Endothelial cell of umbilical vein (primary cell): ENCODE data around the gene SLC29A3.

Experiments
- EZH2 ChIP-seq: IDR thresholded peaks from 2 replicates; pipeline ENCODE4 v1.6.1; 2012; ENCODE audit warnings: borderline replicate concordance, low read depth, mild to moderate bottlenecking, moderate library complexity, low read length, inconsistent platforms; ENCODE audit not compliant: severe bottlenecking
- POLR2A ChIP-seq: IDR thresholded peaks from 2 replicates; pipeline ENCODE4 v1.6.1; 2012; ENCODE audit warnings: low read depth, mild to moderate bottlenecking, control low read depth, low read length

DNA sequence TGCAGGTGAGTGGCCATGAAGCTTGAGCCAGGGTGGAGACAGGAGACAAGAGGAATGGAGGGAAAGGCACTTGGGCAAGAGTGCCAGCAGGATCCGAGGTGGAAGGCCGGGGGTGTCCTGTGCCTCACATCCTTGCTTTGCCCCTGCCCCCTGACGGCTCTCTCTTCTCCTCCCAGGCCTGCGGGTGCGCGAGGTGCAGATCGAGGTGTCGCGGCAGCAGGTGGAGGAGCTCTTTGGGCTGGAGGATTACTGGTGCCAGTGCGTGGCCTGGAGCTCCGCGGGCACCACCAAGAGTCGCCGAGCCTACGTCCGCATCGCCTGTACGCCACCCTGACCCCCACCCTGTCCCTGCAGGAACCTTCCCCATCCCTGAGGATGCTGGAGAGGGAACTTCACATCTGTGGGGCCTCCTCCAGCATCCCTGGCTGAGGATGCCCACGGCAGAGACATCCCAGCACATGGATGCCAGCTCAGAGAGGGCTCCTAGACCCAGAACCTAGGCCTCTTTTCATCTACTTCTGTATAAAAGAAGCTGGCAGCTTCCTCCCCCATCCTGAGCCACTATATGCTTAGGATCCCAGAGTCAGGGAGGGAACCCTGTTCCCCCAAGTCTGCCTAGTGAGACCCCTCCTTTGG lies 34.4 kb upstream of the SLC29A3 start:
- TF ChIP-seq EZH2 = no peak
- TF ChIP-seq POLR2A = no peak
